Measurements from ENCODE around the gene CD96.

The CD96 gene

DNA sequence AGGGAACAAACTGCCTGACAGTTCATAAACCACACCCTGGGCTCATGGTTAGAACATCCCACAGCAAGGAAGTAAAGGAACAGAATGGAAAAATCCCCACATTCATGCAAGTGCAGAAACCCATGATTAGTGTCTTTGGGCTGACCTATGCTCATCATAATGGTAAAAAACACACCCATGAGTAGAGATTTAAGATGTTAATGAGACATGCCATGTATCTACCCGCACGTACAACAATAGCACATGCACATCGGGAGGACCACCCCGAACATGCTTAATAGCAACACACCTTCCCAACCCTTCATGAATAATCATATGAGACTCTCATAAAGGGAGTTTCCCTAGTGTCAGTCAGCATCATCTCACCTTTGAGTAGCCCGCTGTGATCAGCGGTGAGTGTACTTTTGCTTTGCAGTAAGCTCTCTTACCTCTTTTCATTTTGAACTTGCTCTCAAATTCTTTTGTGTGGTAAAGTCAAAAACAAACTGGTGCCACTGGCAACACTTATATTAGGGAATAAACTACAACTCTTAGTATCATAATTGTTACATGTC lies 30.0 kb downstream of the CD96 start:
- DNase-seq (ENCODE audit: low spot score in 2 of 2): no peak
- in situ Hi-C loops (cut with MboI; ENCODE audit: low sequenced_read_pairs): no loop called here
- H3K36me3 ChIP-seq (replicated peaks): no peaks in the 10 kb centered on the region
- no peak overlapping the region for H3K4me3 ChIP-seq
- H3K27me3 ChIP-seq (ENCODE audit: low read depth): no peaks in the 10 kb centered on the region; the same call in none of the 2 replicates
- no peaks in the 10 kb centered on the region for H3K9me3 ChIP-seq
- H3K4me1 ChIP-seq: no peaks in the 10 kb centered on the region

DNA sequence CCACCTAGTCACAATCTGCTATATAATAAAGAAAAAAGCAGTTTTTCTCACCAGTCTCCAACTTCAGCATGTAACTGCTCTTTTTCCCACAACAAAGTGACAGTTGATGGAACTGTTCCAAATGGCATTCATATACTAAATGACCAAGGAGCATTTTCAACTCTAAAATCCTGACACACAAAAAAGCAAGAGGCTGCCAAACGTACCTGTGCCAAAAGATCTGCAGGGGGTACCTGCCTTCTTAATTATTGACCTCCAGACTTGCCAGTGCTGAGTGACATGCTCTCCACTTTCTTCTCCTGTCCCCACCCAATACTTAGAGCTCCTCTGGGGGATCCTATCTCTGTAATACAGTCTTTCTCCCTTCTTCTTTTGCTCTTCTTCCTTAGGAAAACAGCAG lies 35.1 kb downstream of the CD96 start:
- Histone ChIP-seq H3K36me3 (replicated peaks) (no peaks in the 10 kb centered on the region), H3K9me3 (no peaks in the 10 kb centered on the region), H3K27me3 (ENCODE audit: low read depth) (no peaks in the 10 kb centered on the region; the same call in none of the 2 replicates), H3K4me3 (no peak overlapping the region), H3K4me1 (no peaks in the 10 kb centered on the region)
- no peak for DNase-seq (ENCODE audit: low spot score in 2 of 2)
- in situ Hi-C loops (cut with MboI; ENCODE audit: low sequenced_read_pairs): no loop called here

DNA sequence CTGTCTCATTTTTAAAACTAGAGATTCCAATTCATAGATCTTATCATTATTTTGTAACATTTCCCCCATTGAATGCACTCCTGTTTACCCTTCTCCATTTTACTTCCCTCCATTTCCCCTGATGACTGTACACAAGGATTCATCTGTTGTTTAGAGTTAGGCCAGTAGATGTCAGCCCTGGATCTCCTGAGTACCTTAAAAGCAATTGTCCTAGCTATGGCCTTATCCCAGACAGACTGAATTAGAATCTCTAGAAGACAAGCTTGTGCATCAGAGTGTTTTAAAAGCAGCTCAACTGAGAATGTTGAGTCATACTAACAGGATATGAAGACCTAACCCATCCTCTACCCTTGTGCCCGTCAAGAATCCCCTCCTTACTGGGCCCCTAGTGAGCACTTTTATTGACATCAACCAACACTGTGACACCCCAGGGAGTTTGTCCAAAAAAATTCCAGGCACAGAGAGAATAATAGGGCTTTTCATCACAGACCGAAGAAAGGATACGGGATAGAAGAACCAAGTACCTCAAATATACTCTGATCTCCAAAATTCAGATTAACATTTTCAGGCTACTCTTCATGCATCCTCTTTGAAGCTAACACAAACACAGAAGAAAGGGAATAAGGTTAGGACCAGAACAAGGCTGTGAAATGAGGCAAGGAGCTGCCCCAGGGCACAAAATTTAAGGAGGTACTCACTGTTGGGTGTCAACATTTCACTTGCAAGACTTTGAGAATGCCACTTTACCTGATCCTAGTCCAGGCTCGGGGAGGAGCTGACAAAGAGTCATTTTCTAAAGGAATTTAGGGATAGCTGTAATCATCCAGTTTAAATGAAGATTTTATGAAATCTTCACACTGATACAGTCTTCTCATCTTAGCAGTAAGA lies 36.0 kb downstream of the CD96 start:
- H3K27me3 ChIP-seq (ENCODE audit: low read depth): no peaks in the 10 kb centered on the region; the same call in 1 of the 2 replicates
- H3K9me3 ChIP-seq: no peaks in the 10 kb centered on the region
- in situ Hi-C loops (cut with MboI; ENCODE audit: low sequenced_read_pairs): no loop called here
- H3K36me3 ChIP-seq (replicated peaks): no peaks in the 10 kb centered on the region
- no peak overlapping the region for H3K4me3 ChIP-seq
- DNase-seq (ENCODE audit: low spot score in 2 of 2): no peak
- H3K4me1 ChIP-seq: no peaks in the 10 kb centered on the region

DNA sequence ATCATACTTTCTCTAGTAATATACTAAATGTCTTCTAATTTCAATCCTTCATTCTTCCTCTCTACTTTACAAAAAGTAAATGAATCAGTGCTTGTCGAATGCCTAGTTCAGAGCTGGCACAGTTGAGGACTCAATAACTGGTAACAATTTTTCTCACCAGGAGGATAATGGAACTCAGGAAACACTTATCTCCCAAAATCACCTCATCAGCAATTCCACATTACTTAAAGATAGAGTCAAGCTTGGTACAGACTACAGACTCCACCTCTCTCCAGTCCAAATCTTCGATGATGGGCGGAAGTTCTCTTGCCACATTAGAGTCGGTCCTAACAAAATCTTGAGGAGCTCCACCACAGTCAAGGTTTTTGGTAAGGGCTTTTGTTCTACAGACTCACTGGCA lies 36.9 kb downstream of the CD96 start:
- H3K9me3 ChIP-seq: no peaks in the 10 kb centered on the region
- no peak for DNase-seq (ENCODE audit: low spot score in 2 of 2)
- H3K4me3 ChIP-seq: no peak overlapping the region
- H3K27me3 ChIP-seq (ENCODE audit: low read depth): no peaks in the 10 kb centered on the region
- no peaks in the 10 kb centered on the region for H3K36me3 ChIP-seq (replicated peaks)
- in situ Hi-C loops (cut with MboI; ENCODE audit: low sequenced_read_pairs): no loop called here
- no peaks in the 10 kb centered on the region for H3K4me1 ChIP-seq

DNA sequence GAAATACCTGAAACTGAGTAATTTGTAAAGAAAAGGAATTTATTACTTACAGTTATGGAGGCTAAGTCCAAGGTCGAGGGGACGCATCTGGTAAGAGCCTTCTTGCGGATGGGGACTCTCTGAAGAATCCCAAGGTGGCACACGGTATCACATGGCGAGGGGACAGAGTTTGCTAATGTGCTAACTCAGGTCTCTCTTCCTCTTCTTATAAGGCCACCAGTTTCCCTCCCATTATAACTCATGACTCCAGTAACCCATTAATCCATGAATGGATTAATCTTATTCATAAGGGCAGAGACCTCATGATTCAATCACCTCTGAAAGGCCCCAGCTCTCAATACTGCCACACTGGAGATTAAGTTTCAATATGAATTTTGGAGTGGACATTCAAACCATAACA lies 37.5 kb downstream of the CD96 start:
- Histone ChIP-seq H3K4me1 (no peaks in the 10 kb centered on the region), H3K4me3 (no peak overlapping the region), H3K27me3 (ENCODE audit: low read depth) (no peaks in the 10 kb centered on the region), H3K36me3 (replicated peaks) (no peaks in the 10 kb centered on the region), H3K9me3 (no peaks in the 10 kb centered on the region)
- in situ Hi-C loops (cut with MboI; ENCODE audit: low sequenced_read_pairs): no loop called here
- DNase-seq (ENCODE audit: low spot score in 2 of 2): no peak

DNA sequence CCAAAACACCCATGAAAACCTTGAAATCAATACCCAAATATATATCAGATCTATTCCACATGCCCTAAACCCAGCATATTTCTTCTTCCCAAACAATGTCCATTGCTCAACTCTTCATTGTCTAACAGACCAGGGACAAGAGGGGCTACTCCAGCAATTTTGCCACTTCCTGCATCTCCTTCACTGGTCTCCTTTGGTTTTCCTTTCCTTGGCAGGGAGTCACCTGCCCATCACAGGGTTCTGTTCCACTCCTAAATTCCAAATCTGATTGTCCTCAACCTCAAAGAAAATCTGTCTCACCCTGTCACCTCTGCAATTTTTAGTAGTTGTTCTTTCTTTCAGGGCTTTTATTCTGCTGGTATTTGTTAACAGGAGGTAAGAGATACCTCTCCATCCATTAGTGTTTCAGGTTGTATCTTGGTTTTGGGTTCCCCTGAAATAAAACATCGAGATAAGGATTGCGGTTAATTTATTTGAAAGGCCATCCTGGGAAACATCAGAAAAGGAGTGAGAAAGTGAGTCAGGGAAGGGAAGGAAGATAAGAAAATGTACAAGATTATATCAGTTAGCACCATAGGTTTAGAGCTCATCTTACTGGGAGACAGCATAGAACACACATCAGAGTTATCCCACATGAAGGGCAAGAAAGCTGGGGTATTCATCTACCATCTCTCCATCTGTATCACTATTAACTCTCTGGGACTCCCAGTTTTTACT lies 39.6 kb downstream of the CD96 start:
- in situ Hi-C loops (cut with MboI; ENCODE audit: low sequenced_read_pairs): no loop called here
- H3K9me3 ChIP-seq: no peaks in the 10 kb centered on the region
- no peaks in the 10 kb centered on the region for H3K36me3 ChIP-seq (replicated peaks)
- DNase-seq (ENCODE audit: low spot score in 2 of 2): no peak
- no peaks in the 10 kb centered on the region for H3K27me3 ChIP-seq (ENCODE audit: low read depth)
- no peak overlapping the region for H3K4me3 ChIP-seq
- H3K4me1 ChIP-seq: no peaks in the 10 kb centered on the region

DNA sequence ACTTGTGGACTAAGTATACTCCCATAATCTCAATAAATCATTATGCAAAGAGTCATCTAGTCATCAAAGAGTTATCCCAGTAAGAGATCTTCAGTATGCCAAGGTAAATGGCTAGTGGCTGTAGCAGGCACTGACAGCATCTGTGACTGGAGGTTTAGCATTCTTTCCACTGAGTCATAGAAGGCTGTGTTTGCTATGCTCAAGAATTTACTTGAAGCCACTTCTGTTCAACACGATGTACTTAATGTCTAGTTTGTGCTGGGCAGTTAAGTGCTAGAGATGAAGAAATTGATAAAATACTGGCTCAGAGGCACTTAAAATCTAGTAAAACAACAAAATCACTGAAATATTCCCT lies 40.1 kb downstream of the CD96 start:
- in situ Hi-C loops (cut with MboI; ENCODE audit: low sequenced_read_pairs): no loop called here
- H3K4me3 ChIP-seq: no peak overlapping the region

DNA sequence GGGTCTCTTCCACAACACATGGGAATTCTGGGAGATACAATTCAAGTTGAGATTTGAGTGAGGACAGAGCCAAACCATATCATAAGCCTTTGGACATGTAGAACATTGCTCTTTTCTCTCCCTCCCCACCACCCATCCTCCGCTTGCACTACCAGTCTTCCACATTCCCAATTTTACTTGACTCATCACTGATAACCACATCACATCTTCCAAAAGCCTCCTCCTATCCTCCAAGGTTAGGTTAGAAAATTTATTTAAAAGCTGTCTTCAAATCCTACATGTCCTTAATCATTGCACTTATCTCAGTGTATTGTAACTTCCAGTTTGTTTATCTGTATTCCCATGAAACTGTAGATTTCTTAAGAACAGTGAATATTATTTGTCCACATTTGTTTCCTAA lies 42.7 kb downstream of the CD96 start:
- H3K4me1 ChIP-seq: no peaks in the 10 kb centered on the region
- DNase-seq (ENCODE audit: low spot score in 2 of 2): no peak
- H3K36me3 ChIP-seq (replicated peaks): no peaks in the 10 kb centered on the region

More for the DNA sequence above, 40.1 kb downstream of the CD96 start:
- DNase-seq (ENCODE audit: low spot score in 2 of 2): no peak
- Histone ChIP-seq H3K27me3 (ENCODE audit: low read depth) (no peaks in the 10 kb centered on the region), H3K4me1 (no peaks in the 10 kb centered on the region), H3K9me3 (no peaks in the 10 kb centered on the region), H3K36me3 (replicated peaks) (no peaks in the 10 kb centered on the region)

DNA sequence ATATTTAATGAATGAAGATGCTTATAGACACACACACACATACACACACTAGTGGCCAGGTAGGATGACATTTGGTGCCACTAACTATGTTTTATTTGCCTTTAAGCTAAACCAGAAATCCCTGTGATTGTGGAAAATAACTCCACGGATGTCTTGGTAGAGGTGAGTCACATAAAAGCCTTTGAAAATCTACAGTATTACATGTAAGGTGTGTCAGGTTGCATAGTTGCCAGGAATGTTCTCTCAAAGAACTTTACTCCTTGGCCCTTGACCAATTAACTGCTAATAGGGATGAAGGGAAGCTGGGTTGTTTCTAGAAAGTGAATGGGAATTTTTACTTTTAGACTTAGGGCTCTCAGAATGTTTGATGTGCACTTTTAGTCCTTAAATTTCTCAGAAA lies 43.2 kb downstream of the CD96 start:
- H3K9me3 ChIP-seq: no peaks in the 10 kb centered on the region

More for the DNA sequence above, 42.7 kb downstream of the CD96 start:
- in situ Hi-C loops (cut with MboI; ENCODE audit: low sequenced_read_pairs): no loop called here
- Histone ChIP-seq H3K9me3 (no peaks in the 10 kb centered on the region), H3K4me3 (no peak overlapping the region), H3K27me3 (ENCODE audit: low read depth) (no peaks in the 10 kb centered on the region)

DNA sequence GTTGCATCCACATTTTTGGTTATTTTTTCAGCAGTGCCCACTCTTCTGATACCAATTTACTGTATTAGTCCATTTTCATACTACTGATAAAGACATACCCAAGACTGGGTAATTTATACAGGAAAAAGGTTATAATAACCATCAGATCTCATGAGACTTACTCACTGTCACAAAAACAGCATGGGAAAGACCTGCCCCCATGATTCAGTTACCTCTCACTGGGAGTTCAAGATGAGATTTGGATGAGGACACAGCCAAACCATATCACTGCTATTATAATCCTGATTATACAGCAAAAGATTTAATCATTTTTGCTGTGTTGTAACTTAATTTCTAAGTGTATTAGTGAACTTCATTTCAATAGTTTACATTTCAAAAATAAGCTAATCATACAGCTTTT lies 46.5 kb downstream of the CD96 start:
- H3K4me1 ChIP-seq: no peaks in the 10 kb centered on the region
- H3K4me3 ChIP-seq: no peak overlapping the region
- no peak for DNase-seq (ENCODE audit: low spot score in 2 of 2)
- H3K9me3 ChIP-seq: no peaks in the 10 kb centered on the region
- H3K27me3 ChIP-seq (ENCODE audit: low read depth): no peaks in the 10 kb centered on the region
- H3K36me3 ChIP-seq (replicated peaks): no peaks in the 10 kb centered on the region
- in situ Hi-C loops (cut with MboI; ENCODE audit: low sequenced_read_pairs): no loop called here

More for the DNA sequence above, 43.2 kb downstream of the CD96 start:
- DNase-seq (ENCODE audit: low spot score in 2 of 2): no peak
- Histone ChIP-seq H3K4me1 (no peaks in the 10 kb centered on the region), H3K27me3 (ENCODE audit: low read depth) (no peaks in the 10 kb centered on the region), H3K36me3 (replicated peaks) (no peaks in the 10 kb centered on the region), H3K4me3 (no peak overlapping the region)
- in situ Hi-C loops (cut with MboI; ENCODE audit: low sequenced_read_pairs): no loop called here

DNA sequence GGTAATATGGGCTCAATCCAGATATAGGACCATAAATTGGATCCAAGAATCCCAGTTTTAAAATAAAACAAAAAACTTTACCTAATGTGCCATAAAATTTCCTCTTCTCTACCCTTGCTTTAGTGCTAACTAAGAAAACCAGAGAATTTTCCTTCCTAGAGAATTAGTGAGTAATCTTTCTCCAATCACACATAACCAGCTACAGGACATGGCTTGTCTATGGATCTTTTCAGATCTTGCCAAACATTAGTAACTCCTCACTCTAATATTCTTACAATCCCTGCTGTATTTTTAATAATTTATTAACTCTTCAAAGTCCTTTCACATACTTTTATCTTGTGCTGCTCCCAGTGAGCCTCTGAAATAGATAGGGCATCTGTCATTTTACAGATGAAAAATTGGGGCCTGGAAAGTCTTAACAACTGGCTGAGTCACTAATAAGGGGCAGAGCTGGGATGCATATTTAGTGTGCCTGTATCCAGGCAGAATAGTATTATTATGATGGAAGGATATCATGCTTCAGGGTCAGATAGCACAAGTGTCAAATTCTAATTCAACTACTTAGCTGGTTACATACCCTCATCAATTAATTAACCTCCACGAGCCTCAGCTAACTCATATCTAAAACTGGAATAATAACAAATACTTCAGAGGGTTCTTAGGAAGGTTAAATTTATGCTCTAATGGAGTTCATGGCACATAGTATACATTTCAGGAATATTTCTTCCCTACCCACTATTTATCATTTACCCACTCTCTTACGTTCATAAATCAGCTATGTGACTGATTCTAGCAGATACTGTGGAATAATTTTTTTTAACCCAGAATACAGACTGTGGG lies 47.5 kb downstream of the CD96 start:
- H3K9me3 ChIP-seq: no peaks in the 10 kb centered on the region
- no peaks in the 10 kb centered on the region for H3K4me1 ChIP-seq
- DNase-seq (ENCODE audit: low spot score in 2 of 2): no peak
- in situ Hi-C loops (cut with MboI; ENCODE audit: low sequenced_read_pairs): no loop called here
- no peak overlapping the region for H3K4me3 ChIP-seq
- H3K36me3 ChIP-seq (replicated peaks): no peaks in the 10 kb centered on the region
- no peaks in the 10 kb centered on the region for H3K27me3 ChIP-seq (ENCODE audit: low read depth)

DNA sequence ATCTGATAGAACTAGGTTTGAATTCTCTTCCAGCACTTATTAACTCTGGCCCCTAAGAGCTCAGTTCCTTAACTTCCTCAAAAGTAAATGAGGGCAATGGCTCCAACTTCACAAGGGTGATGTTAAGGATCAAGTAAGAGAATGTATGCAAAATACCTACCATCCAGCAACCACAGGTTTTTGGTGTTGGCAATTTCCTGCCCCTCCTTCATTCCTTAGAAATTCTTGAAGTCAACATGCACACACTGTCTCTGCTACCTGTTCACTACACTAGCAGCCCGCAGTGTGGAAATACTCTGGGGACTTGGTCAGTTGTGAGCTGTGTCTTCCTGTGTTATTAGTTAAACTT lies 48.1 kb downstream of the CD96 start:
- Histone ChIP-seq H3K27me3 (ENCODE audit: low read depth) (no peaks in the 10 kb centered on the region), H3K36me3 (replicated peaks) (no peaks in the 10 kb centered on the region), H3K4me1 (no peaks in the 10 kb centered on the region), H3K9me3 (no peaks in the 10 kb centered on the region), H3K4me3 (no peak overlapping the region)
- in situ Hi-C loops (cut with MboI; ENCODE audit: low sequenced_read_pairs): no loop called here
- no peak for DNase-seq (ENCODE audit: low spot score in 2 of 2)

DNA sequence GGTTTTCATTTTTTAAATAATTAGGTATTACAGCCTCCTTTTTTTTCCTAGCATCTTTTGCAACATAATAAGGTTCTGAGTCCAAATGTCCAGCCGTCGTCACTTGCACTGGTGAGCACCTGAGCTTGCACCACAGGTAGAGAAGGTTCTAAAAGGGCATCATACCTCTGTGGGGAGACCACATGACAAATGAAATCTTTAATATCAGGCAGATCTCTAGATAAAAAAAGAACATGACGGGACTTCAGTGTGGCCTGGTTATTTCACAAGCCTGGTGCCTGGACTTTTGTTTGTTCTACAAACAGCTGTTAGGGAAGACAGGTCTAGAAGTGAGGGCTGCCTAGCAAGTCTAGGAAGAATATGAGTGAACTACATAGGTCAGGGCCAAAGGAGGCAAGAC lies 49.6 kb downstream of the CD96 start:
- Histone ChIP-seq H3K4me1 (no peaks in the 10 kb centered on the region), H3K36me3 (replicated peaks) (no peaks in the 10 kb centered on the region), H3K9me3 (no peaks in the 10 kb centered on the region), H3K4me3 (no peak overlapping the region), H3K27me3 (ENCODE audit: low read depth) (no peaks in the 10 kb centered on the region)
- no peak for DNase-seq (ENCODE audit: low spot score in 2 of 2)
- in situ Hi-C loops (cut with MboI; ENCODE audit: low sequenced_read_pairs): no loop called here
